ENCODE data around the gene PARD3B.

- TF ChIP-seq CTCF (conservative IDR thresholded peaks at IDR 0.05) (no peak), EZH2 (IDR thresholded peaks at IDR 0.05; ENCODE audit: low read depth) (no peak)
Measured at GRCh38 chr2:205139822-205140463, 594.7 kb downstream of the PARD3B start.

Data from PC-9 (cell line).